Erythroblast (primary cell): Measurements from ENCODE around the gene ELF5.

Experiments used
- GATA1 ChIP-seq: IDR thresholded peaks from 2 replicates; pipeline ENCODE4 v1.6.1; 2011; ENCODE audit warnings: low read depth, mild to moderate bottlenecking, control low read depth, low read length, moderate library complexity
- POLR2A ChIP-seq: IDR thresholded peaks from 2 replicates; pipeline ENCODE4 v1.6.1; 2011; ENCODE audit warnings: mild to moderate bottlenecking, low read length

DNA sequence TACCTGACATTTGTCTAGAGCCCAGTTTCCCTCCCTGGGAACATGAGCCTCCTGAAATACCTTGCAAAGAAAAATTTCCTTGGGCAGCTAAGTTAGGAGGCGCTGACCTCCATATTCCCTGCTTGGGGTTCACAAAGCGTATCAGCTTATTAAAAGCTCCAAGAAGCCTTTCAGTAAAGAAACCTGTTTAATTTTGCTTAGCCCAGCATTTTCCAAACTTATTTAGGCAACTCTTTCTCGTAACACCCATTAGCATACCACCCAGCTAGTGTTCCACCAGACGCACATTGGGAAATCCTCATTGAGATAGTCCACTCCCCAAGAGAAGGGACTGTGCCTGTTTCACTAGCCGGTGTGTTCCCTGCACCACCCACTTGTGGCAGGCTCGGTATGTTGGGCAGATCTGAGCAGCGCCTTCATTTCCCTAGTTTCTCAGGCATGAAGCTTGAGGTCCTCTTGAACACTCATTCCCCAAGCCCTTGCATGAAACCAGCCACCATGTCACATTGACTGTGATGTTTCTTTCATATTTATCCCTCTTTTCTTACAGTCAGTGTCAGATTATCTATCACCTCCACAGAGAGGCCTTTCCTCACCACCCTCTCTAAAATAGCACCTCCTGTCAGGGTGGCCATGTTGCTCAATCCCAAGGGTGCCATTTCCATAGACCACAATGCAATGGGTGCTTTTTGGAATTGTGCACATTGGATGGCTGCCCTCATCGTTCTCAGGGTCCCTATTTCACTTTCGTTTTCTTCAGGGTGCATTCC is 12.5 kb upstream of the ELF5 start:
- no peak for TF ChIP-seq POLR2A
- no peak for TF ChIP-seq GATA1
